Colonic mucosa (tissue), 4 donors: ENCODE results near the gene TRIM54. TPM values are rescaled to one million over a fixed set of nuclear protein-coding genes. Genes with fewer than 3 reads are reported as not detected.

Experiments used
- DNase-seq: peaks from one replicate; pipeline ENCODE4 v3.0.0-alpha.2; 2020
- H3K27ac ChIP-seq: fragments of 200-600 bp; one replicate; pipeline ENCODE4 v1.8.0; 2021
- H3K27me3 ChIP-seq: fragments of 200-600 bp; one replicate; pipeline ENCODE4 v1.8.0; 2021
- H3K36me3 ChIP-seq: fragments of 200-600 bp; one replicate; pipeline ENCODE4 v1.8.0; 2021
- H3K4me1 ChIP-seq: fragments of 200-600 bp; one replicate; pipeline ENCODE4 v1.8.0; 2021; ENCODE audit warnings: mild to moderate bottlenecking
- H3K4me3 ChIP-seq: fragments of 200-600 bp; one replicate; pipeline ENCODE4 v1.8.0; 2021
- H3K9ac ChIP-seq, 2 donors: one replicate each; pipeline ENCODE4 v1.7.0; 2013; ENCODE audit warnings: control low read depth in 2 of 2, low read depth in 2 of 2, low read length in 2 of 2
- H3K9me3 ChIP-seq: fragments of 200-600 bp; one replicate; pipeline ENCODE4 v1.8.0; 2021
- intact Hi-C: fragments of 100-400 bp; cut with DNase I; formaldehyde crosslinking; loops from one replicate; pipeline ENCODE4 v1.14.1; 2022
- total RNA-seq, 2 donors: library from RNA; stranded (reverse); fragmentation: NEBNext Ultra II Directional in 1 of 2; extraction: Animal tissue kit (Norgen Biotek cat#: 25700) in 1 of 2; gene quantifications; one replicate each; pipeline ENCODE4 v1.2.1, GENCODE V29; 2021
- TF ChIP-seq, protein P1 (sequence below): fragments of 200-600 bp; IDR thresholded peaks from one replicate; pipeline ENCODE4 v1.8.0; 2022; ENCODE audit warnings: antibody characterized with exemption, mild to moderate bottlenecking
- donor health status: healthy.
- donor health status: DM: no; HTN: no; CAD: no.
- donor health status: DM: no; HTN: no; CAD: no.

The TRIM54 gene
- total RNA-seq, 2 donors from 2014 or later: 0.24 TPM; not detected in 1

DNA sequence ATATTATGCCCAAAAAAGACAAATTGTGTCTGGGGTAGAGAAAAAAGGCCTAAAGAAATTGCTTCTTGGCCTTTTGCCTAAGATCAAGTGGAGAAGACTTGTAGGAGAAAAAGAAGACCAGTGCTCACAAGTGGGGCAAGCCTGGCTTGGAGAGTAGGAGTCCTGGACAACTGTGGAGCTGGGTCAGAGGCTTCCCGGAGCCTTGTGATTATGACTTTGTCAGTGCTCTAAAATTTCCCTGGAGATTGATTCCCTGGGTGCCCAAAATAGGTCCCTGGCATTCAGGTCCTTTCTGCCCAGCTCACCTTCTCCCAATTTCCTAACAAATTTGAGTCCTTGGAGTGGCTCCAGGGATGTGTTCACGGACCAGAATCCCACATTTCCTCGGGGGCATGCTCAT, 787 bp upstream of the TRIM54 start:
- Histone ChIP-seq H3K27ac (no peak overlapping the region), H3K9ac (no peak overlapping the region), H3K27me3 (no peaks in the 10 kb centered on the region), H3K4me1 (no peaks in the 10 kb centered on the region), H3K9me3 (no peaks in the 10 kb centered on the region), H3K36me3 (no peaks in the 10 kb centered on the region), H3K4me3 (no peak overlapping the region)
- TF ChIP-seq, protein P1, sequence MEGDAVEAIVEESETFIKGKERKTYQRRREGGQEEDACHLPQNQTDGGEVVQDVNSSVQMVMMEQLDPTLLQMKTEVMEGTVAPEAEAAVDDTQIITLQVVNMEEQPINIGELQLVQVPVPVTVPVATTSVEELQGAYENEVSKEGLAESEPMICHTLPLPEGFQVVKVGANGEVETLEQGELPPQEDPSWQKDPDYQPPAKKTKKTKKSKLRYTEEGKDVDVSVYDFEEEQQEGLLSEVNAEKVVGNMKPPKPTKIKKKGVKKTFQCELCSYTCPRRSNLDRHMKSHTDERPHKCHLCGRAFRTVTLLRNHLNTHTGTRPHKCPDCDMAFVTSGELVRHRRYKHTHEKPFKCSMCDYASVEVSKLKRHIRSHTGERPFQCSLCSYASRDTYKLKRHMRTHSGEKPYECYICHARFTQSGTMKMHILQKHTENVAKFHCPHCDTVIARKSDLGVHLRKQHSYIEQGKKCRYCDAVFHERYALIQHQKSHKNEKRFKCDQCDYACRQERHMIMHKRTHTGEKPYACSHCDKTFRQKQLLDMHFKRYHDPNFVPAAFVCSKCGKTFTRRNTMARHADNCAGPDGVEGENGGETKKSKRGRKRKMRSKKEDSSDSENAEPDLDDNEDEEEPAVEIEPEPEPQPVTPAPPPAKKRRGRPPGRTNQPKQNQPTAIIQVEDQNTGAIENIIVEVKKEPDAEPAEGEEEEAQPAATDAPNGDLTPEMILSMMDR: no peak
- no peak for DNase-seq
- intact Hi-C loops: loop anchor here (2.0 to 10.0 kb wide), 2 partner anchors 183 to 317 kb away; no protein-coding TSS in a partner anchor

DNA sequence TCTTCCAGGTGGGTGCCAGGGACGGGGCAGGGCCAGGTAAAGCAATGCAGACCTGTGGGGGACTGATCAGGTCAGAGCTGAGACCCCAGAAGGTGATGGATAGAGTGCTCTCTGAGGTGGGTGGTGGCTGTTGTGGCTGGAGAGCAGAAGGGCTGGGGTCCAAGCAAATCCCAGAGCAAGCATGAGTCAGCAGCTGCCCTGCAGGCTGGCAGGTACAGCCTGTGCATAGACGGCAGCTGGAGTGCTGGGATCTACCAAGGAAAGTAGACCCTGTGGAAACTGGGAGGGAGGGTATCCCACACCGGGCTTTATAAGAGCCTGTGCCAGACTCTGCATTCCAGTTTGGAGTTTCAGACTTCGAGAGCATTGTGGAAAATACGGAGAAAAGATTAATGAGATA, 663 bp downstream of the TRIM54 start:
- H3K27me3 ChIP-seq: no peaks in the 10 kb centered on the region
- no peak overlapping the region for H3K9ac ChIP-seq
- TF ChIP-seq, protein P1: no peak
- no peaks in the 10 kb centered on the region for H3K4me1 ChIP-seq
- H3K36me3 ChIP-seq: no peaks in the 10 kb centered on the region
- H3K27ac ChIP-seq: no peak overlapping the region
- H3K9me3 ChIP-seq: no peaks in the 10 kb centered on the region
- intact Hi-C loops: loop anchor here (10.0 kb wide), 1 partner anchor 318 kb away; no protein-coding TSS in a partner anchor
- no peak overlapping the region for H3K4me3 ChIP-seq
- DNase-seq: no peak

DNA sequence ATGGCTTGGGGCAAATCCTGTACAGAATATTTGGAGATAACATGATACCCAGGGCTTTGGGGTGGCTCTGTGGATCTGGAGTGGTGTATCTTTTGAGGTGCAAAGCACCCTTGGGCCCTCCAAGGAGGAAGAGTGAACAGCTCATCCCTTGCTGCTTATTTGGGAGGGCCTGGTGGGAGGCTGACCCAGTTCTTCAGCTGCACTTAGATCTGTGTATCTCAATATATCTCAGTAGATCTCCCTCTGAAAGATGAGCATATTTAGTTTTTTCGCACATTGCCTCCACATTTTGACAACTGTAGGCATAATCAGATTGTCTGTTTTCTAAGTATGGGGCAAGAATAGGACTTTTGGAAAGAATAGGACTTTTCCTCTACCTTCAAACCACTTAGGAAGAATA, 2.8 kb downstream of the TRIM54 start:
- no peaks in the 10 kb centered on the region for H3K36me3 ChIP-seq
- TF ChIP-seq, protein P1: no peak
- no peaks in the 10 kb centered on the region for H3K4me1 ChIP-seq
- intact Hi-C loops: loop anchor here (10.0 kb wide), 1 partner anchor 320 kb away; no protein-coding TSS in a partner anchor
- no peaks in the 10 kb centered on the region for H3K27me3 ChIP-seq
- no peak overlapping the region for H3K27ac ChIP-seq
- H3K9ac ChIP-seq: no peak overlapping the region
- H3K9me3 ChIP-seq: no peaks in the 10 kb centered on the region
- no peak for DNase-seq
- H3K4me3 ChIP-seq: no peak overlapping the region

DNA sequence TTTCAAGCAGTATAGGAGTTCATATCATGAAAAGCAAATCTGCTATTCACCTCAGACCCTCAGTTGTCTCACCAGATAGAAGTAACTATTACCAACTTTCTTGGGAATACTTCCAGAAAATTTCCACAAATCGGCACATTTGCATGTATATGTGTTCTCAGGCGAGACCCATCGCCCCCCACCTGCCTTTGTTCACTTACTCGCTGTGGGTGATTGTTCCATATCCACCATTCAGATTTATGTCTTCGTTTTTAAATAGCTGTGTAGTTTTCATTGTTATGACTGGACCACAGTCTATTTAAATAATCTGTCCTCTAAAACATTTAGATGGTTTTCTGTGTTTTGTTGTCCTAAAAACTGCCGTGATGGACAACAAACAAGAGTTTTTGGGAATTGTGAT, 3.3 kb downstream of the TRIM54 start:
- no peak for DNase-seq
- no peaks in the 10 kb centered on the region for H3K9me3 ChIP-seq
- H3K27ac ChIP-seq: no peak overlapping the region
- H3K36me3 ChIP-seq: no peaks in the 10 kb centered on the region
- no peak overlapping the region for H3K4me3 ChIP-seq
- no peak overlapping the region for H3K9ac ChIP-seq
- intact Hi-C loops: loop anchor here (10.0 kb wide), 1 partner anchor 321 kb away; no protein-coding TSS in a partner anchor
- H3K27me3 ChIP-seq: no peaks in the 10 kb centered on the region
- H3K4me1 ChIP-seq: no peaks in the 10 kb centered on the region
- TF ChIP-seq, protein P1: no peak

DNA sequence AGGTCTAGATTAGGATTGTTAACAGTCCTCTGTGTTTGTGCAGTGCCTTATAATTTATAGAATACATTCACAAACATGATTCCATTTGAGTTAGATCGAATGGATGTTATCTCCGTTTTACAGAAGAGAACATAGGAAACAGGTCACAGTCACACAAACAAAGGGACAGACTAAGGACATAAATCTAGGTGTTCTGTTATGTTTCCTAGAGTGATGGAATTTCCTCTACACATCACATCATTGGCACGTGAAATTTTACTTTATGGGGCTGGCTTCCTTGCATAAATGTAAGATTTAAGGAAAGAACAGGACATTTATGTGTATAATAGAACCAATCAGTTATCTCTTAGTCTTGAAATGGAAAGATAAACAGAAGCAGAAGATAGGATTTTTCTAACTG, 6.4 kb downstream of the TRIM54 start:
- intact Hi-C loops: loop anchor here (10.0 kb wide), 1 partner anchor 324 kb away; no protein-coding TSS in a partner anchor
- H3K36me3 ChIP-seq: no peaks in the 10 kb centered on the region
- H3K4me3 ChIP-seq: no peak overlapping the region
- H3K27me3 ChIP-seq: no peaks in the 10 kb centered on the region
- H3K27ac ChIP-seq: no peak overlapping the region
- no peaks in the 10 kb centered on the region for H3K4me1 ChIP-seq
- no peaks in the 10 kb centered on the region for H3K9me3 ChIP-seq
- no peak overlapping the region for H3K9ac ChIP-seq
- DNase-seq: no peak
- TF ChIP-seq, protein P1: no peak
